ENCODE data around the gene CHD2. TPM values are rescaled to one million over a fixed set of nuclear protein-coding genes. Genes with fewer than 3 reads are reported as not detected.
A peak's percentile ranks its signal among the peaks of the same experiment; 100 is the strongest.

Gene CHD2
- total and polyA plus RNA-seq, 4 donors, result 13.9 to 90.2 (median 49.4) TPM

- no peak overlapping the region for H3K27ac ChIP-seq (ENCODE audit: low read depth in 1 of 2, low read length in 2 of 2)
- H3K4me1 ChIP-seq (ENCODE audit: control insufficient read depth in 4 of 4, insufficient read depth in 4 of 4, low read length in 3 of 4), result peaks cover 0 to 2% (median 1%) of the 10 kb centered on the region in 4 donors
- H3K9me3 ChIP-seq (ENCODE audit: control insufficient read depth in 4 of 4, low read length in 3 of 4), result no peaks in the 10 kb centered on the region
- no peak overlapping the region for H3K9ac ChIP-seq (ENCODE audit: low read depth in 1 of 2, low read length in 2 of 2)
- DNase-seq (ENCODE audit: low spot score), result no peak
- H3K36me3 ChIP-seq (ENCODE audit: control insufficient read depth in 4 of 4, insufficient read depth in 3 of 4, low read depth in 1 of 4, low read length in 3 of 4), result peaks cover 8 to 57% (median 33%) of the 10 kb centered on the region in 4 donors
- TF ChIP-seq GABPA (IDR thresholded peaks at IDR 0.05 in 1 of 2, conservative IDR thresholded peaks at IDR 0.05 in 1 of 2) (no peak), ZBTB33 (IDR thresholded peaks at IDR 0.05) (no peak), CTCF (IDR thresholded peaks at IDR 0.05; ENCODE audit: low read depth, low read length, missing input control) (no peak), JUND (IDR thresholded peaks at IDR 0.05) (no peak), HNF4A (conservative IDR thresholded peaks at IDR 0.05) (no peak), MAX (IDR thresholded peaks at IDR 0.05) (no peak), FOXA1 (IDR thresholded peaks at IDR 0.05) (no peak), ATF3 (IDR thresholded peaks at IDR 0.05) (no peak), SP1 (IDR thresholded peaks at IDR 0.05) (no peak), EGR1 (IDR thresholded peaks at IDR 0.05; ENCODE audit: low read depth in 2 of 2) (no peak), FOXA2 (IDR thresholded peaks at IDR 0.05) (no peak), HNF4G (IDR thresholded peaks at IDR 0.05) (no peak)
- H3K27me3 ChIP-seq (ENCODE audit: control insufficient read depth in 4 of 4, insufficient read depth in 4 of 4, low read length in 3 of 4), result no peaks in the 10 kb centered on the region
- WGBS, result 97% methylated on average over 2 of the region's 2 CpGs
- H3K4me3 ChIP-seq (ENCODE audit: low read depth in 1 of 3, low read length in 3 of 3), result no peak overlapping the region
Observed at GRCh38 chr15:92963794-92964193, 63.7 kb downstream of the CHD2 start.

GRCh38 chr15:92968926-92969651 lies 69.0 kb downstream of the CHD2 start:
- Histone ChIP-seq H3K9ac (ENCODE audit: low read depth in 1 of 2, low read length in 2 of 2) (no peak overlapping the region), H3K9me3 (ENCODE audit: control insufficient read depth in 4 of 4, low read length in 3 of 4) (no peaks in the 10 kb centered on the region), H3K36me3 (ENCODE audit: control insufficient read depth in 4 of 4, insufficient read depth in 3 of 4, low read depth in 1 of 4, low read length in 3 of 4) (peaks cover 14 to 70% (median 59%) of the 10 kb centered on the region in 4 donors), H3K27ac (ENCODE audit: low read depth in 1 of 2, low read length in 2 of 2) (no peak overlapping the region), H3K4me3 (ENCODE audit: low read depth in 1 of 3, low read length in 3 of 3) (no peak overlapping the region), H3K4me1 (ENCODE audit: control insufficient read depth in 4 of 4, insufficient read depth in 4 of 4, low read length in 3 of 4) (no peaks in the 10 kb centered on the region), H3K27me3 (ENCODE audit: control insufficient read depth in 4 of 4, insufficient read depth in 4 of 4, low read length in 3 of 4) (no peaks in the 10 kb centered on the region)
- WGBS, result 92% methylated on average over 5 of the region's 5 CpGs
- TF ChIP-seq CTCF (IDR thresholded peaks at IDR 0.05; ENCODE audit: low read depth, low read length, missing input control) (peak; percentile 15), MAX (IDR thresholded peaks at IDR 0.05) (no peak)
- no peak for DNase-seq (ENCODE audit: low spot score)
